ENCODE measurements around the gene CAPN9. TPM values are rescaled to one million over a fixed set of nuclear protein-coding genes. Genes with fewer than 3 reads are reported as not detected.

The CAPN9 gene
- polyA plus RNA-seq, 1 donor (not counting 4 experiments of a cell fraction or from before 2014, with no cell fraction given), result not detected

DNA sequence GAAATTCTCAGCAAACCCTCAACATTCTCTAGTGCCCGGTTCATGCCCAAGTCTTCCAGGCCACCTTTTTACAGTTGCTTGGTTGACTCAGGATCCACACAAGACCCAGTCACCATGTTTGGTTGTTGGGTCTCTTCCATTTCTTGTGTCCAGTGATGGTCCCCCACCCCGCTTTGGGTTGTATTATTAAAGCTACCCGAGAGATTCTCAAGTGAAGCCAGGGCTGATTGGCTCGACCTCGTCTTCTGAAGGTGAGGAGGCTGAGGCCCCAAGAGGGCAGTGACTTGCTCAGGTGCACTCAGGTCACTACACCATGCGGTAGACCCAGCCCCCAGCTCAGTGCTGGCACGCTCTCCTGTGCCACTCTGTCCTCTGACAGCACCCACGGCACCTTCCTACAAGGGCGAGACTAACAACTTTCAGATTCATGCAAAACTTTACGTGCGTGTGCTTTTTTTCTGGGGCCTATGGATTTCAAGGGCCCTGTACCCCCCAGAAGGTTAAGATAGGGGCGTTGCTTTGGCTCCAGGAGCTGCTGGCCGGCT, 50.3 kb downstream of the CAPN9 start:
- H3K27me3 ChIP-seq (ENCODE audit: control insufficient read depth, extremely low read depth, insufficient read depth, low read length), result no peaks in the 10 kb centered on the region
- TF ChIP-seq EZH2 (IDR thresholded peaks at IDR 0.05; ENCODE audit: low read length), result no peak
- TF ChIP-seq, protein P1, sequence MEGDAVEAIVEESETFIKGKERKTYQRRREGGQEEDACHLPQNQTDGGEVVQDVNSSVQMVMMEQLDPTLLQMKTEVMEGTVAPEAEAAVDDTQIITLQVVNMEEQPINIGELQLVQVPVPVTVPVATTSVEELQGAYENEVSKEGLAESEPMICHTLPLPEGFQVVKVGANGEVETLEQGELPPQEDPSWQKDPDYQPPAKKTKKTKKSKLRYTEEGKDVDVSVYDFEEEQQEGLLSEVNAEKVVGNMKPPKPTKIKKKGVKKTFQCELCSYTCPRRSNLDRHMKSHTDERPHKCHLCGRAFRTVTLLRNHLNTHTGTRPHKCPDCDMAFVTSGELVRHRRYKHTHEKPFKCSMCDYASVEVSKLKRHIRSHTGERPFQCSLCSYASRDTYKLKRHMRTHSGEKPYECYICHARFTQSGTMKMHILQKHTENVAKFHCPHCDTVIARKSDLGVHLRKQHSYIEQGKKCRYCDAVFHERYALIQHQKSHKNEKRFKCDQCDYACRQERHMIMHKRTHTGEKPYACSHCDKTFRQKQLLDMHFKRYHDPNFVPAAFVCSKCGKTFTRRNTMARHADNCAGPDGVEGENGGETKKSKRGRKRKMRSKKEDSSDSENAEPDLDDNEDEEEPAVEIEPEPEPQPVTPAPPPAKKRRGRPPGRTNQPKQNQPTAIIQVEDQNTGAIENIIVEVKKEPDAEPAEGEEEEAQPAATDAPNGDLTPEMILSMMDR (optimal IDR thresholded peaks at IDR 0.05 in 1 of 3, IDR thresholded peaks at IDR 0.05 in 1 of 3, conservative IDR thresholded peaks at IDR 0.05 in 1 of 3; ENCODE audit: extremely low read depth in 1 of 3, insufficient read depth in 2 of 3, low read length in 3 of 3), result no peak
- no peaks in the 10 kb centered on the region for H3K79me2 ChIP-seq (ENCODE audit: control insufficient read depth, insufficient read depth, low read length)
- no peaks in the 10 kb centered on the region for H3K36me3 ChIP-seq (ENCODE audit: control insufficient read depth in 2 of 2, extremely low read depth in 1 of 2, insufficient read depth in 2 of 2, low read length in 2 of 2)
- H2AFZ ChIP-seq (ENCODE audit: control insufficient read depth, low read length), result no peak overlapping the region
- H3K9me1 ChIP-seq (ENCODE audit: control insufficient read depth, extremely low read depth, insufficient read depth, low read length), result no peaks in the 10 kb centered on the region
- DNase-seq (ENCODE audit: low read depth, low spot score) (no peak), FAIRE-seq (no peak)
- no peaks in the 10 kb centered on the region for H3K9me3 ChIP-seq (ENCODE audit: control insufficient read depth, low read depth, low read length)
- no peak overlapping the region for H3K4me3 ChIP-seq (ENCODE audit: control insufficient read depth in 2 of 3, extremely low read depth in 1 of 3, insufficient read depth in 2 of 3, low read depth in 1 of 3, low read length in 3 of 3)
- H3K27ac ChIP-seq (ENCODE audit: control insufficient read depth, insufficient read depth, low read length), result no peak overlapping the region
- H3K4me2 ChIP-seq (ENCODE audit: control insufficient read depth, extremely low read depth, insufficient read depth, low read depth, low read length), result no peak overlapping the region
- no peaks in the 10 kb centered on the region for H3K4me1 ChIP-seq (ENCODE audit: control insufficient read depth, extremely low read depth, insufficient read depth, low read length)
- H4K20me1 ChIP-seq (ENCODE audit: control insufficient read depth, extremely low read depth, insufficient read depth, low read length), result no peaks in the 10 kb centered on the region
- H3K9ac ChIP-seq (ENCODE audit: control insufficient read depth, extremely low read depth, insufficient read depth, low read length), result no peak overlapping the region
- dilution Hi-C loops (cut with MboI; ENCODE audit: extremely low pct_ligation_motif_present, low sequenced_read_pairs), result no loop called here

DNA sequence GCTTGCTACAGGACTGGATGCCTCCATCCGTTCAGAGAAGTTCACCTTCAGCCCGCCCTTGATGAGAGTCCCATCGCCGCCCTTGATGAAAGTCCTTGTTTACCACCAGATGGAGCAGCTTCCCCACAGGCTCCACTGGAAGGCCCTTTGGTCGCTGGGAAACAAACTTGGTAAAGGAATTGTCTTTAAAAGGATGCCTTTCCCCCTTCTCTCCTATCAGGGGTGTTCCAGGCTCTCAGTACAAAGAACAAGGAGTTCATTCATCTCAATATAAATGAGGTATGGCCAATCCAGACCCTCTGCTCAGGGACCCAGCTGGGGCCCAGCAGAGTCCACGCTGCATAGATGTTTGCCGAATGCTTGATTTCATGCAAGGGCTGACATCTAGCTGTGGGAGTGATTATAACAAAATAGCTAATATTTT, 50.8 kb downstream of the CAPN9 start:
- FAIRE-seq, result no peak

More for the DNA sequence above, 50.8 kb downstream of the CAPN9 start:
- TF ChIP-seq, protein P1 (optimal IDR thresholded peaks at IDR 0.05 in 1 of 3, IDR thresholded peaks at IDR 0.05 in 1 of 3, conservative IDR thresholded peaks at IDR 0.05 in 1 of 3; ENCODE audit: extremely low read depth in 1 of 3, insufficient read depth in 2 of 3, low read length in 3 of 3), result peak; percentile 43 to 79 (median 68)
- TF ChIP-seq EZH2 (IDR thresholded peaks at IDR 0.05; ENCODE audit: low read length), result no peak
- dilution Hi-C loops (cut with MboI; ENCODE audit: extremely low pct_ligation_motif_present, low sequenced_read_pairs), result no loop called here
- Histone ChIP-seq H3K9me3 (ENCODE audit: control insufficient read depth, low read depth, low read length) (no peaks in the 10 kb centered on the region), H3K9me1 (ENCODE audit: control insufficient read depth, extremely low read depth, insufficient read depth, low read length) (no peaks in the 10 kb centered on the region), H4K20me1 (ENCODE audit: control insufficient read depth, extremely low read depth, insufficient read depth, low read length) (no peaks in the 10 kb centered on the region), H3K79me2 (ENCODE audit: control insufficient read depth, insufficient read depth, low read length) (no peaks in the 10 kb centered on the region), H3K4me2 (ENCODE audit: control insufficient read depth, extremely low read depth, insufficient read depth, low read depth, low read length) (no peak overlapping the region), H3K9ac (ENCODE audit: control insufficient read depth, extremely low read depth, insufficient read depth, low read length) (no peak overlapping the region), H3K4me3 (ENCODE audit: control insufficient read depth in 2 of 3, extremely low read depth in 1 of 3, insufficient read depth in 2 of 3, low read depth in 1 of 3, low read length in 3 of 3) (no peak overlapping the region), H3K27me3 (ENCODE audit: control insufficient read depth, extremely low read depth, insufficient read depth, low read length) (no peaks in the 10 kb centered on the region), H3K27ac (ENCODE audit: control insufficient read depth, insufficient read depth, low read length) (no peak overlapping the region), H2AFZ (ENCODE audit: control insufficient read depth, low read length) (no peak overlapping the region), H3K4me1 (ENCODE audit: control insufficient read depth, extremely low read depth, insufficient read depth, low read length) (no peaks in the 10 kb centered on the region), H3K36me3 (ENCODE audit: control insufficient read depth in 2 of 2, extremely low read depth in 1 of 2, insufficient read depth in 2 of 2, low read length in 2 of 2) (no peaks in the 10 kb centered on the region)
- DNase-seq (ENCODE audit: low read depth, low spot score), result no peak
